ENCODE results near the gene IFT27.

DNA sequence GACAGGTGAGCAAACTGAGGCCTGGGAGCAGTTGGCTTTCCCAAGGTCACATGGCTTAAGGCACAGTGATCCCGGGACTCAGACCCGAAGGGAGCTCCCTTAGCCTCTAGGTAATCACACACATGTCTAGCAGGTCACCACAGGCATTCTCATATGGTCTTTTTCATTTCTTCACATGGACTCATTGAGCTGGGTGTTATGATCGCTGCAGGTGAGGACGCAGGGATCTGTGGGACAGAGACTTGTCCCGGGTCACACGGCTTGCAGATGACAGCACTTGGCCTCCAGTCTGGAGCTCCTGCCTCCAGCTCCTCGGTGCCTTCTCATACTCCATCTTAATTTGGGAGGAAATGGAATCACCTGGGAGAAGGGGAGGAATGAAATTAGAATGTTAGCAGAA lies 48.8 kb downstream of the IFT27 start:
- TF ChIP-seq CTCF (IDR thresholded peaks at IDR 0.05; ENCODE audit: insufficient read depth, low read length) = no peak
- TF ChIP-seq POLR2AphosphoS5 (IDR thresholded peaks at IDR 0.05; ENCODE audit: low read depth) = no peak
- no peak for TF ChIP-seq GABPA (IDR thresholded peaks at IDR 0.05; ENCODE audit: low read depth)
- TF ChIP-seq, protein P1, sequence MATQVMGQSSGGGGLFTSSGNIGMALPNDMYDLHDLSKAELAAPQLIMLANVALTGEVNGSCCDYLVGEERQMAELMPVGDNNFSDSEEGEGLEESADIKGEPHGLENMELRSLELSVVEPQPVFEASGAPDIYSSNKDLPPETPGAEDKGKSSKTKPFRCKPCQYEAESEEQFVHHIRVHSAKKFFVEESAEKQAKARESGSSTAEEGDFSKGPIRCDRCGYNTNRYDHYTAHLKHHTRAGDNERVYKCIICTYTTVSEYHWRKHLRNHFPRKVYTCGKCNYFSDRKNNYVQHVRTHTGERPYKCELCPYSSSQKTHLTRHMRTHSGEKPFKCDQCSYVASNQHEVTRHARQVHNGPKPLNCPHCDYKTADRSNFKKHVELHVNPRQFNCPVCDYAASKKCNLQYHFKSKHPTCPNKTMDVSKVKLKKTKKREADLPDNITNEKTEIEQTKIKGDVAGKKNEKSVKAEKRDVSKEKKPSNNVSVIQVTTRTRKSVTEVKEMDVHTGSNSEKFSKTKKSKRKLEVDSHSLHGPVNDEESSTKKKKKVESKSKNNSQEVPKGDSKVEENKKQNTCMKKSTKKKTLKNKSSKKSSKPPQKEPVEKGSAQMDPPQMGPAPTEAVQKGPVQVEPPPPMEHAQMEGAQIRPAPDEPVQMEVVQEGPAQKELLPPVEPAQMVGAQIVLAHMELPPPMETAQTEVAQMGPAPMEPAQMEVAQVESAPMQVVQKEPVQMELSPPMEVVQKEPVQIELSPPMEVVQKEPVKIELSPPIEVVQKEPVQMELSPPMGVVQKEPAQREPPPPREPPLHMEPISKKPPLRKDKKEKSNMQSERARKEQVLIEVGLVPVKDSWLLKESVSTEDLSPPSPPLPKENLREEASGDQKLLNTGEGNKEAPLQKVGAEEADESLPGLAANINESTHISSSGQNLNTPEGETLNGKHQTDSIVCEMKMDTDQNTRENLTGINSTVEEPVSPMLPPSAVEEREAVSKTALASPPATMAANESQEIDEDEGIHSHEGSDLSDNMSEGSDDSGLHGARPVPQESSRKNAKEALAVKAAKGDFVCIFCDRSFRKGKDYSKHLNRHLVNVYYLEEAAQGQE (IDR thresholded peaks at IDR 0.05; ENCODE audit: insufficient replicate concordance, low read depth) = no peak
- no peak for TF ChIP-seq SPI1 (IDR thresholded peaks at IDR 0.05; ENCODE audit: borderline replicate concordance, low read depth)

All from HL-60 (cell line).